Right lobe of liver (tissue), 6 donors: ENCODE measurements around the gene CCDC8. TPM values are rescaled to one million over a fixed set of nuclear protein-coding genes. Genes with fewer than 3 reads are reported as not detected.

Experiments
- ATAC-seq, 4 donors: fragments of 200-7000 bp; cut with Tn5 transposase; one replicate each; pipeline ENCODE4 v1.9.1; 2020; ENCODE audit warnings: mild to moderate bottlenecking in 4 of 4, moderate library complexity in 4 of 4
- DNase-seq, 3 donors: peaks; one replicate each; pipeline ENCODE4 v3.0.0-alpha.2; 2020
- H3K27ac ChIP-seq, 3 donors: fragments of 200-600 bp; one replicate each; pipeline ENCODE4 v1.8.0; 2022
- H3K27me3 ChIP-seq, 2 donors: fragments of 200-600 bp; one replicate each; pipeline ENCODE4 v1.8.0; 2022
- H3K36me3 ChIP-seq, 4 donors: fragments of 200-600 bp; sonication (generic) in 1 of 4; one replicate each; pipeline versions ENCODE4 v1.5.1 to v1.8.0; 2017 to 2022; ENCODE audit warnings: control low read depth in 1 of 4
- H3K4me1 ChIP-seq, 4 donors: fragments of 200-600 bp; sonication (generic) in 1 of 4; one replicate each; pipeline versions ENCODE4 v1.5.1 to v1.8.0; 2017 to 2022; ENCODE audit warnings: control low read depth in 1 of 4
- H3K4me3 ChIP-seq, 3 donors: fragments of 200-600 bp; one replicate each; pipeline ENCODE4 v1.8.0; 2022
- H3K9me3 ChIP-seq, 4 donors: fragments of 200-600 bp; sonication (generic) in 1 of 4; one replicate each; pipeline versions ENCODE4 v1.5.1 to v1.8.0; 2017 to 2022; ENCODE audit warnings: control low read depth in 1 of 4
- CTCF ChIP-seq, 4 donors: fragments of 200-600 bp in 3 of 4; fragments of 450-650 bp in 1 of 4; IDR thresholded peaks; one replicate each; pipeline versions ENCODE4 v1.5.1 to v1.8.0; 2016 to 2022; ENCODE audit warnings: antibody characterized with exemption in 4 of 4, mild to moderate bottlenecking in 2 of 4
- POLR2A ChIP-seq: fragments of 450-650 bp; IDR thresholded peaks from one replicate; pipeline ENCODE4 v1.6.1; 2017; ENCODE audit warnings: antibody characterized with exemption, mild to moderate bottlenecking
- WGBS: methylation state at CpG from one replicate; pipeline ENCODE4 v1.1.6; 2018; ENCODE audit warnings: low coverage, low lambda C conversion rate; ENCODE audit not compliant: insufficient coverage; ENCODE audit errors: missing lambda C conversion rate; 5-methylcytosine and 5-hydroxymethylcytosine counted together
- intact Hi-C, 2 donors: fragments of 100-400 bp; cut with DNase I; formaldehyde crosslinking; loops; one replicate each; pipeline versions ENCODE4 v1.11.2 to v1.14.1; 2022
- total RNA-seq, 6 experiments: library from RNA; depleted of rRNA in 2 of 6; stranded (reverse); fragments of >200 nt in 2 of 6; fragmentation: NEBNext Ultra II Directional in 3 of 6; extraction: Animal tissue kit (Norgen Biotek cat#: 25700) in 3 of 6; gene quantifications; one replicate each; pipeline versions ENCODE4 v1.1.0 to v1.2.4, GENCODE V29; 2016 to 2023
- donor health status: DM: no; HTN: yes; CAD: no.
- donor health status: DM: no; HTN: no; CAD: no.
- donor health status: DM: no; HTN: no; CAD: no.
- donor health status: DM: no; HTN: yes; CAD: no.
- donor health status: DM: no; HTN: yes; CAD: no.

CCDC8 gene
- total RNA-seq, 6 experiments from 2014 or later = 0.26 to 0.55 (median 0.44) TPM; not detected in 1

GRCh38 chr19:46454244-46454643 lies 40.9 kb upstream of the CCDC8 start:
- no peak for DNase-seq
- Histone ChIP-seq H3K9me3 (no peaks in the 10 kb centered on the region), H3K4me3 (no peak overlapping the region), H3K27me3 (no peaks in the 10 kb centered on the region), H3K27ac (no peak overlapping the region), H3K36me3 (no peaks in the 10 kb centered on the region), H3K4me1 (no peaks in the 10 kb centered on the region)
- WGBS = 18% methylated on average over 3 of the region's 3 CpGs
- ATAC-seq = no peak
- TF ChIP-seq CTCF (IDR thresholded peaks at IDR 0.05) = no peak
- no peak for TF ChIP-seq POLR2A
- intact Hi-C loops = no loop called here

GRCh38 chr19:46453661-46454060 lies 40.3 kb upstream of the CCDC8 start:
- Histone ChIP-seq H3K4me1 (no peaks in the 10 kb centered on the region), H3K27ac (no peak overlapping the region), H3K4me3 (no peak overlapping the region), H3K27me3 (no peaks in the 10 kb centered on the region), H3K9me3 (no peaks in the 10 kb centered on the region), H3K36me3 (no peaks in the 10 kb centered on the region)
- ATAC-seq (no peak), DNase-seq (no peak)
- no peak for TF ChIP-seq POLR2A
- TF ChIP-seq CTCF (IDR thresholded peaks at IDR 0.05) = no peak
- WGBS = 45% methylated on average over 6 of the region's 6 CpGs
- intact Hi-C loops = no loop called here

GRCh38 chr19:46452186-46452585 lies 38.8 kb upstream of the CCDC8 start:
- H3K36me3 ChIP-seq = no peaks in the 10 kb centered on the region
- H3K27ac ChIP-seq = no peak overlapping the region
- 47% methylated on average over 4 of the region's 4 CpGs for WGBS
- TF ChIP-seq POLR2A = no peak
- TF ChIP-seq CTCF (IDR thresholded peaks at IDR 0.05) = no peak
- DNase-seq (no peak), ATAC-seq (no peak)
- H3K27me3 ChIP-seq = no peaks in the 10 kb centered on the region
- H3K9me3 ChIP-seq = no peaks in the 10 kb centered on the region
- no peak overlapping the region for H3K4me3 ChIP-seq
- intact Hi-C loops = no loop called here
- no peaks in the 10 kb centered on the region for H3K4me1 ChIP-seq

- TF ChIP-seq CTCF (IDR thresholded peaks at IDR 0.05) (no peak), POLR2A (no peak)
- Histone ChIP-seq H3K4me3 (no peak overlapping the region), H3K27me3 (no peaks in the 10 kb centered on the region), H3K9me3 (no peaks in the 10 kb centered on the region), H3K4me1 (no peaks in the 10 kb centered on the region), H3K36me3 (no peaks in the 10 kb centered on the region), H3K27ac (no peak overlapping the region)
- ATAC-seq (no peak), DNase-seq (no peak)
- 38% methylated on average over 5 of the region's 6 CpGs for WGBS
- intact Hi-C loops = no loop called here
These were observed 38.0 kb upstream of the CCDC8 start for GRCh38 chr19:46451352-46451751.

- ATAC-seq = no peak
- intact Hi-C loops = no loop called here
- 60% methylated on average over 5 of the region's 5 CpGs for WGBS
These were observed 37.4 kb upstream of the CCDC8 start for GRCh38 chr19:46450737-46451136.

More at GRCh38 chr19:46450737-46451136, 37.4 kb upstream of the CCDC8 start:
- Histone ChIP-seq H3K27me3 (no peaks in the 10 kb centered on the region), H3K4me1 (no peaks in the 10 kb centered on the region), H3K36me3 (no peaks in the 10 kb centered on the region), H3K4me3 (no peak overlapping the region), H3K27ac (no peak overlapping the region), H3K9me3 (no peaks in the 10 kb centered on the region)
- TF ChIP-seq CTCF (IDR thresholded peaks at IDR 0.05) (no peak), POLR2A (no peak)
- no peak for DNase-seq
